Activated CD4-positive, alpha-beta T cell treated with anti-CD3 and anti-CD28 coated beads, Interleukin-2, amount 50 U/mL, for 48 hours (primary cell): ENCODE measurements around the gene EIF2A.
A peak's percentile ranks its signal among the peaks of the same experiment; 100 is the strongest.
"Not testable (repeated sequence)": the region's sequence is repeated elsewhere in the genome, so short reads cannot be mapped to it uniquely, and the experiment has no call there.

Experiments used
- DNase-seq, 2 experiments: peaks; one replicate each; pipeline ENCODE4 v3.0.0-alpha.2; 2020

Gene EIF2A

GRCh38 chr3:150603153-150603979, 56.8 kb downstream of the EIF2A start, which contains the start of gene SELENOT:
SELENOT (plus strand) TSS chr3:150603321; CDS start chr3:150603363, 42 bp downstream.
- peak; percentile 90 to 92 for DNase-seq

GRCh38 chr3:150603980-150604319, 57.4 kb downstream of the EIF2A start:
- no peak for DNase-seq

- DNase-seq, result peak in 1 of 2 experiments; percentile 22
These were observed 59.5 kb downstream of the EIF2A start for GRCh38 chr3:150605998-150606641.

- DNase-seq, result no peak
These were observed 60.9 kb downstream of the EIF2A start for GRCh38 chr3:150607267-150608065.

- no peak for DNase-seq
These were observed 63.4 kb downstream of the EIF2A start for GRCh38 chr3:150609988-150610387.

- DNase-seq, result no peak
These were observed 64.2 kb downstream of the EIF2A start for GRCh38 chr3:150610785-150611184.

- DNase-seq, result no peak
These were observed 65.1 kb downstream of the EIF2A start for GRCh38 chr3:150611666-150612065.

- DNase-seq, result no peak
These were observed 65.9 kb downstream of the EIF2A start for GRCh38 chr3:150612494-150612893.

GRCh38 chr3:150613034-150613433, 66.4 kb downstream of the EIF2A start:
- DNase-seq, result no peak

GRCh38 chr3:150613709-150614480, 67.3 kb downstream of the EIF2A start:
- DNase-seq, result no peak

GRCh38 chr3:150620002-150620689, 73.6 kb downstream of the EIF2A start:
- no peak for DNase-seq

- DNase-seq, result not testable (repeated sequence)
These were observed 76.4 kb downstream of the EIF2A start for GRCh38 chr3:150622955-150623354.

- no peak for DNase-seq
These were observed 77.4 kb downstream of the EIF2A start for GRCh38 chr3:150623945-150624344.

- no peak for DNase-seq
These were observed 79.8 kb downstream of the EIF2A start for GRCh38 chr3:150626148-150626930.

GRCh38 chr3:150627557-150627956, 81.0 kb downstream of the EIF2A start:
- DNase-seq, result no peak

GRCh38 chr3:150631515-150632221, 85.1 kb downstream of the EIF2A start:
- DNase-seq, result no peak

- DNase-seq, result no peak
These were observed 88.5 kb downstream of the EIF2A start for GRCh38 chr3:150635076-150635475.

- no peak for DNase-seq
These were observed 88.9 kb downstream of the EIF2A start for GRCh38 chr3:150635526-150635925.
